ENCODE results near the gene C1RL. TPM values are rescaled to one million over a fixed set of nuclear protein-coding genes. Genes with fewer than 3 reads are reported as not detected.
A peak's percentile ranks its signal among the peaks of the same experiment; 100 is the strongest.

The C1RL gene
- total and polyA plus RNA-seq, 10 donors = 19.1 to 126 (median 84.4) TPM

DNA sequence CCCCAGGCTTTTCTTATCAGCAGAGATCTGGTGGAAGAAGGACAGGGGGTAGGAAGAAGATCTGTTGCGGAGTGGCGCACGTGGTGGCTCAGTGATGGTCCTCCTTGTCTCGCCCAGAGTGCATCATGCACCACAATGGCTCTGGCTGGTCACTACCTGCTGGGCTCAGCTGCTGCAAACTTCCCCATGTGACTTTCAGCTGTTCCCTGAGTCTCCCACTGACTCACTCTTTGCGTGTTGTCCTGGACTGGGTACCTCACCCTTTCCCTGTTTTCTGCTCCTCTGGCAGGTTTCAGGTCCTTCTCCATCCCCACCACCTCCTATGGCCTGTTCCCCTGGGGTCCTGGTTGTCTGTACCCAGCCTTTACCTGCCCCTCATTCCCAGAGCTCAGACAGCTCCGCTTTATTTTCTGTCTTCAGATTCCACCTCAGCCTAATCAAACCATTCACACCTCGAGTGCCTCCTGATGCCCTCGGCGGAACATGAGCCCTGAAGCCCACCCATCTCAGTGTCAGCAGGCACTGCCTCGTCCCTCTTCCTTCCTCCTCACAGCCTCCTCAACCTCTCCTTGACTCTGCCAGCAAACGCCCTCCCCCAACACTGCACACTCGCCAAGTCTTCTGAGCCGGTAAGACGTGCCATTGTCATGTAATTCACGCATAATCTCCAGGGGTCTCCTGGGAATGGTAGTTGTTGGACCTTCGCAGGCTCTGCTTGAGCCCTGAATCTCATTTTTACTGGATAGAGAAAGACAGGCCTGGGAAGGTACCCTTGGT, 18.6 kb downstream of the C1RL start:
- TF ChIP-seq, protein P1, sequence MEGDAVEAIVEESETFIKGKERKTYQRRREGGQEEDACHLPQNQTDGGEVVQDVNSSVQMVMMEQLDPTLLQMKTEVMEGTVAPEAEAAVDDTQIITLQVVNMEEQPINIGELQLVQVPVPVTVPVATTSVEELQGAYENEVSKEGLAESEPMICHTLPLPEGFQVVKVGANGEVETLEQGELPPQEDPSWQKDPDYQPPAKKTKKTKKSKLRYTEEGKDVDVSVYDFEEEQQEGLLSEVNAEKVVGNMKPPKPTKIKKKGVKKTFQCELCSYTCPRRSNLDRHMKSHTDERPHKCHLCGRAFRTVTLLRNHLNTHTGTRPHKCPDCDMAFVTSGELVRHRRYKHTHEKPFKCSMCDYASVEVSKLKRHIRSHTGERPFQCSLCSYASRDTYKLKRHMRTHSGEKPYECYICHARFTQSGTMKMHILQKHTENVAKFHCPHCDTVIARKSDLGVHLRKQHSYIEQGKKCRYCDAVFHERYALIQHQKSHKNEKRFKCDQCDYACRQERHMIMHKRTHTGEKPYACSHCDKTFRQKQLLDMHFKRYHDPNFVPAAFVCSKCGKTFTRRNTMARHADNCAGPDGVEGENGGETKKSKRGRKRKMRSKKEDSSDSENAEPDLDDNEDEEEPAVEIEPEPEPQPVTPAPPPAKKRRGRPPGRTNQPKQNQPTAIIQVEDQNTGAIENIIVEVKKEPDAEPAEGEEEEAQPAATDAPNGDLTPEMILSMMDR (IDR thresholded peaks at IDR 0.05 in 8 of 11, conservative IDR thresholded peaks at IDR 0.05 in 3 of 11) = no peak
- TF ChIP-seq POLR2AphosphoS5 (IDR thresholded peaks at IDR 0.05) = peak in 1 of 3 donors; percentile 21
- Histone ChIP-seq H3K9me3 (no peaks in the 10 kb centered on the region), H3K4me3 (peak overlapping the region in 7 of 8 donors; percentile 7 to 71 (median 48)), H3K4me1 (peaks cover 0 to 49% (median 22%) of the 10 kb centered on the region in 6 donors), H3K27ac (peak overlapping the region; percentile 1 to 82 (median 68)), H3K27me3 (replicated peaks in 1 of 7) (no peaks in the 10 kb centered on the region), H3K36me3 (peaks cover 0 to 47% (median 6%) of the 10 kb centered on the region in 6 donors)
- no peak for DNase-seq
- intact Hi-C loops (cut with DNase I; ENCODE audit: low total_unique reads) = loop anchor here (10.0 kb wide), 1 partner anchor 76 kb away; the partner anchor contains the start of gene LPCAT3
- 72 to 82% (median 76%) methylated on average over 16 of the region's 16 CpGs for WGBS, 5 donors

DNA sequence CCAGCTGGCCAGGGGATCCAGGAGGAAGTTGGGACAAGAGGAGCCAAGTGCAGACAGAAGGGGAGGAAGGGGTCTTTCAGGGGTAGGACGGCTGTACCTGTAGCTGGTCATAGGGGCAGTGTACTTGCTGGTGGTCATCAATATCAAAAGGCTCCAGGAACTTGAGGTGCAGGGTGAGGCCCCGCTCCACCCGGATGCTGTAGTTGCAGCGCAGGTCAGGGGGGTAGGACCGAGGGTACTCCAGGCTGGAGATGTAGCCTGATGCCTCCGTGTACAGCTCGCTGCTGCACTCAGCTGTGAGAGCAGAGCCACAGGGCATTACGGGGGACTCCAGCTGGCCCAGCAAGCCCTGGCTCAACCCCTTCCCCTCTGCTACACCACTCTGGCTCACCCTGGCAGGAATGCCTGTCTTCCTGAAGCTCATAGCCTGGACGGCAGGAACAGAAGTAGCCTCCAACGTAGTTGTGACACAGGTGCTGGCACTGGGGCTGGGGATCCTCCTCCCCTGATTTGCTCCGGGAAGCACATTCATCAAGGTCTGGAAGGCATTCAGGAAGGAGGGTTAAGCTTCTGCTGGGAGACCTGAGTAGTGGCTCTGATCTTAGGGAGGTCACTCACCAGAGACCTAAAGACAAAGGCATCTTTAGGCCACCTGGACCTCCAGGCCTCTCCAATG, 19.7 kb downstream of the C1RL start:
- Histone ChIP-seq H3K27ac (peak overlapping the region in 4 of 8 donors; percentile 74 to 82 (median 78)), H3K36me3 (peaks cover 0 to 56% (median 6%) of the 10 kb centered on the region in 6 donors), H3K4me3 (peak overlapping the region in 1 of 8 donors; percentile 71), H3K9me3 (no peaks in the 10 kb centered on the region), H3K27me3 (replicated peaks in 1 of 7) (no peaks in the 10 kb centered on the region), H3K4me1 (peaks cover 0 to 45% (median 22%) of the 10 kb centered on the region in 6 donors)
- 73 to 93% (median 88%) methylated on average over 10 to 11 of the region's 11 CpGs for WGBS, 5 donors
- intact Hi-C loops (cut with DNase I; ENCODE audit: low total_unique reads) = no loop called here
- no peak for DNase-seq
- TF ChIP-seq POLR2AphosphoS5 (IDR thresholded peaks at IDR 0.05) (peak in 1 of 3 donors; percentile 24), POLR2A (IDR thresholded peaks at IDR 0.05) (no peak)

DNA sequence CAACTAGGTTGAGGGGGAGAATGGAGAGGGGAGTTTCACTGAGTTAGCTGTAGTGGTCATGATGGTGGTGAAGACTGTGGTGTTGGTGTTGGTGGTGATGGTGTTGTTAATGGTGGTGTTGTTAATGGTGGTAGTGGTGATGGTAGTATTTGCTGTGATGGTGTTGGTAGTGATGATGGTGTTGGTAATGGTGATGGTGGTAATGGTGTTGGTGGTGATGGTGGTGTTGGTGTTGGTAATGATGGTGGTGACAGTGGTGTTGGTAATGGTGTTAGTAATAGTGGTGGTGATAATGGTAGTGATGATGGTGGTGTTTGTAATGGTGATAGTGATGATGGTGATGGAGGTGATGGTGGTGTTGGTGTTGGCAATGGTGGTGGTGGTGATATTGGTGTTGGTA, 25.9 kb downstream of the C1RL start:
- H3K4me3 ChIP-seq = no peak overlapping the region
- intact Hi-C loops (cut with DNase I; ENCODE audit: low total_unique reads) = no loop called here
- no peaks in the 10 kb centered on the region for H3K9me3 ChIP-seq
- no peak for DNase-seq
- H3K4me1 ChIP-seq = peaks cover 0 to 9% (median 0%) of the 10 kb centered on the region in 6 donors
- no peaks in the 10 kb centered on the region for H3K27me3 ChIP-seq (replicated peaks in 1 of 7)
- TF ChIP-seq POLR2AphosphoS5 (IDR thresholded peaks at IDR 0.05) = no peak
- TF ChIP-seq, protein P1 (IDR thresholded peaks at IDR 0.05 in 8 of 11, conservative IDR thresholded peaks at IDR 0.05 in 3 of 11) = no peak
- TF ChIP-seq POLR2A (IDR thresholded peaks at IDR 0.05) = no peak
- H3K36me3 ChIP-seq = peaks cover 0 to 70% (median 8%) of the 10 kb centered on the region in 6 donors
- H3K27ac ChIP-seq = no peak overlapping the region

DNA sequence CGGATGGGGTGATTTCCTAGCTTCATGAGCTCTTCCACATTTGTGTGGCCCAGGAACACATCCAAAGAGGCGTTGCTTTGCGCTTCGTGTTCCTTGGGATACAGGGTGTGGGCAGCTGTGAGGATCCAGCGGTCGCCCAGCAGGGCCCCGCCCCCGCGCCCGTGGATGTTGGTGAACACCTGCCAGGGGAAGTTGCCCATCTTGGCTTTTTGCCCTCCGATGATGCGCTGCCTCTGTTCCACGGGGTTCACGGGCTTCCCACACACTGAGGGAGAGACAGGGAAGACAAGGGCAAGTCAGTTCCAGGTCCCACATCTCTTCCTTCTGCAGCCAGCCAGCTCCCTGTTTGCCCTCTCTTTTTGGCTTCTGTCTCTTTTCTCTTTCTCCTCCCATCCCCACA, 28.0 kb downstream of the C1RL start:
- Histone ChIP-seq H3K4me1 (peaks cover 0 to 9% (median 0%) of the 10 kb centered on the region in 6 donors), H3K27me3 (replicated peaks in 1 of 7) (no peaks in the 10 kb centered on the region), H3K36me3 (peaks cover 0 to 49% (median 6%) of the 10 kb centered on the region in 6 donors), H3K9me3 (no peaks in the 10 kb centered on the region), H3K27ac (peak overlapping the region in 2 of 8 donors; percentile 4 to 11), H3K4me3 (no peak overlapping the region)
- TF ChIP-seq POLR2AphosphoS5 (IDR thresholded peaks at IDR 0.05) (no peak), POLR2A (IDR thresholded peaks at IDR 0.05) (no peak)
- TF ChIP-seq, protein P1 (IDR thresholded peaks at IDR 0.05 in 8 of 11, conservative IDR thresholded peaks at IDR 0.05 in 3 of 11) = no peak
- intact Hi-C loops (cut with DNase I; ENCODE audit: low total_unique reads) = no loop called here
- WGBS, 5 donors = 82 to 92% (median 86%) methylated on average over 11 to 14 of the region's 14 CpGs
- DNase-seq = no peak

Measured in spleen (tissue), 11 donors.